Measurements from ENCODE around the gene OARD1. TPM values are rescaled to one million over a fixed set of nuclear protein-coding genes. Genes with fewer than 3 reads are reported as not detected.

Gene OARD1
- total and polyA plus RNA-seq, 4 donors: 22.2 to 27.0 (median 24.3) TPM

GRCh38 chr6:41083072-41083471, 10.9 kb upstream of the OARD1 start:
- TF ChIP-seq CTCF (IDR thresholded peaks at IDR 0.05; ENCODE audit: control extremely low read depth, extremely low read depth): no peak
- H3K4me1 ChIP-seq (ENCODE audit: control insufficient read depth in 5 of 5, insufficient read depth in 5 of 5, low read length in 5 of 5): peaks cover 0 to 3% (median 0%) of the 10 kb centered on the region in 5 donors
- no peak overlapping the region for H3K4me3 ChIP-seq
- no peak for ATAC-seq (ENCODE audit: insufficient read depth, low FRiP score)
- H3K27ac ChIP-seq (ENCODE audit: low read depth in 1 of 2, low read length in 1 of 2): no peak overlapping the region
- peaks cover 14 to 35% (median 28%) of the 10 kb centered on the region in 4 donors for H3K36me3 ChIP-seq (ENCODE audit: control insufficient read depth in 4 of 4, insufficient read depth in 4 of 4, low read length in 4 of 4)
- no peak overlapping the region for H3K9ac ChIP-seq (ENCODE audit: insufficient read depth in 1 of 2, low read length in 2 of 2)
- H3K9me3 ChIP-seq (ENCODE audit: control insufficient read depth in 4 of 4, insufficient read depth in 3 of 4, low read length in 3 of 4): no peaks in the 10 kb centered on the region
- H3K27me3 ChIP-seq (ENCODE audit: control insufficient read depth in 3 of 3, insufficient read depth in 3 of 3, low read length in 2 of 3): no peaks in the 10 kb centered on the region
- no peak for DNase-seq

DNA sequence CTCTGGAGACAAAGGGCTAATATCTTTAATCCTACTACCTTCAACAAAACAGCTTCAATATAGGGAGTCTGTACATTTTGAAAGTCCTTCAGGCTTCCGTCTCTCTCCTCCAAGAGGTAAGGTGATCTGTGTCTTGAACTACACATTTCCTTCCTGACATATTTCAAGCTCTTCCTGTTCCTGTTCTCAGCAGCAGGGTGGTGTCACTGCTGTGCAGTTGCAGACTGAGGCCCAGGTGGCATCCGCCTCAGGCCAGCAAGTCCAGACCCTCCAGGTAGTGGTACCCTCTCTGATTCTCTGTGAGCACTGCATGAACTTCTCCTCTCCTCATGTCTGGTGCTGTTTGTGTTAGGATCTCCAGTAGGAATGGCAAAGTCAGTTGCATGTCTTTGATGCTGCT, 8.5 kb upstream of the OARD1 start:
- Histone ChIP-seq H3K36me3 (ENCODE audit: control insufficient read depth in 4 of 4, insufficient read depth in 4 of 4, low read length in 4 of 4) (peaks cover 14 to 27% (median 23%) of the 10 kb centered on the region in 4 donors), H3K27ac (ENCODE audit: low read depth in 1 of 2, low read length in 1 of 2) (no peak overlapping the region), H3K27me3 (ENCODE audit: control insufficient read depth in 3 of 3, insufficient read depth in 3 of 3, low read length in 2 of 3) (no peaks in the 10 kb centered on the region), H3K9ac (ENCODE audit: insufficient read depth in 1 of 2, low read length in 2 of 2) (no peak overlapping the region), H3K4me1 (ENCODE audit: control insufficient read depth in 5 of 5, insufficient read depth in 5 of 5, low read length in 5 of 5) (peaks cover 0 to 13% (median 3%) of the 10 kb centered on the region in 5 donors), H3K9me3 (ENCODE audit: control insufficient read depth in 4 of 4, insufficient read depth in 3 of 4, low read length in 3 of 4) (no peaks in the 10 kb centered on the region), H3K4me3 (no peak overlapping the region)
- 46 to 68% methylated on average over 2 of the region's 2 CpGs for WGBS, 2 donors
- ATAC-seq (ENCODE audit: insufficient read depth, low FRiP score) (no peak), DNase-seq (no peak)
- no peak for TF ChIP-seq CTCF (IDR thresholded peaks at IDR 0.05; ENCODE audit: control extremely low read depth, extremely low read depth)

- no peaks in the 10 kb centered on the region for H3K9me3 ChIP-seq (ENCODE audit: control insufficient read depth in 4 of 4, insufficient read depth in 3 of 4, low read length in 3 of 4)
These were observed 6.9 kb upstream of the OARD1 start for GRCh38 chr6:41079080-41079479.

More at GRCh38 chr6:41079080-41079479, 6.9 kb upstream of the OARD1 start:
- no peak overlapping the region for H3K9ac ChIP-seq (ENCODE audit: insufficient read depth in 1 of 2, low read length in 2 of 2)
- no peak overlapping the region for H3K27ac ChIP-seq (ENCODE audit: low read depth in 1 of 2, low read length in 1 of 2)
- no peak for TF ChIP-seq CTCF (IDR thresholded peaks at IDR 0.05; ENCODE audit: control extremely low read depth, extremely low read depth)
- 98 to 100% methylated on average over 1 of the region's 1 CpG for WGBS, 2 donors
- no peaks in the 10 kb centered on the region for H3K27me3 ChIP-seq (ENCODE audit: control insufficient read depth in 3 of 3, insufficient read depth in 3 of 3, low read length in 2 of 3)
- peaks cover 12 to 21% (median 16%) of the 10 kb centered on the region in 4 donors for H3K36me3 ChIP-seq (ENCODE audit: control insufficient read depth in 4 of 4, insufficient read depth in 4 of 4, low read length in 4 of 4)
- ATAC-seq (ENCODE audit: insufficient read depth, low FRiP score): no peak
- H3K4me1 ChIP-seq (ENCODE audit: control insufficient read depth in 5 of 5, insufficient read depth in 5 of 5, low read length in 5 of 5): peaks cover 0 to 28% (median 8%) of the 10 kb centered on the region in 5 donors
- DNase-seq: no peak
- no peak overlapping the region for H3K4me3 ChIP-seq
